Breast epithelium (tissue), 4 donors: ENCODE measurements around the gene PIK3CB. TPM values are rescaled to one million over a fixed set of nuclear protein-coding genes. Genes with fewer than 3 reads are reported as not detected.

ENCODE experiments used
- DNase-seq, 2 donors: peaks; one replicate each; pipeline ENCODE4 v3.0.0-alpha.2; 2019; ENCODE audit warnings: low spot score in 2 of 2
- H3K27ac ChIP-seq, 2 donors: fragments of 200-600 bp; sonication (generic) in 1 of 2; one replicate each; pipeline ENCODE4 v1.5.1; 2016 to 2019; ENCODE audit warnings: mild to moderate bottlenecking in 1 of 2
- H3K27me3 ChIP-seq, 2 donors: fragments of 200-600 bp; sonication (generic) in 1 of 2; one replicate each; pipeline versions ENCODE4 v1.5.1 to v1.6.0; 2017 to 2019; ENCODE audit warnings: control low read depth in 1 of 2, mild to moderate bottlenecking in 1 of 2
- H3K36me3 ChIP-seq: fragments of 200-600 bp; one replicate; pipeline ENCODE4 v1.5.1; 2019
- H3K4me1 ChIP-seq, 2 donors: fragments of 200-600 bp; sonication (generic); one replicate each; pipeline ENCODE4 v1.5.1; 2016 to 2019; ENCODE audit warnings: control low read depth in 1 of 2
- H3K4me3 ChIP-seq, 3 donors: fragments of 200-600 bp; sonication (generic); 1 replicate in 2 of 3; 2 replicates in 1 of 3; pipeline ENCODE4 v1.5.1; 2016 to 2019; ENCODE audit warnings: mild to moderate bottlenecking in 3 of 3, moderate library complexity in 2 of 3
- H3K9me3 ChIP-seq, 2 donors: fragments of 200-600 bp; sonication (generic) in 1 of 2; one replicate each; pipeline ENCODE4 v1.5.1; 2016 to 2019; ENCODE audit warnings: control low read depth in 1 of 2
- CTCF ChIP-seq, 3 donors: fragments of 450-650 bp; IDR thresholded peaks; one replicate each; pipeline ENCODE4 v1.5.1; 2016 to 2017; ENCODE audit warnings: antibody characterized with exemption in 3 of 3, mild to moderate bottlenecking in 3 of 3, moderate library complexity in 3 of 3
- POLR2A ChIP-seq: fragments of 450-650 bp; IDR thresholded peaks from one replicate; pipeline ENCODE4 v1.6.1; 2016; ENCODE audit warnings: antibody characterized with exemption, mild to moderate bottlenecking, moderate library complexity
- POLR2AphosphoS5 ChIP-seq, 3 donors: sonication (generic); formaldehyde crosslinking; IDR thresholded peaks; one replicate each; pipeline ENCODE4 v1.6.1; 2017; ENCODE audit warnings: antibody characterized with exemption in 3 of 3
- intact Hi-C: fragments of 100-400 bp; cut with DNase I; formaldehyde crosslinking; loops from one replicate; pipeline ENCODE4 v1.15.1; 2023; ENCODE audit warnings: low total_unique reads
- total RNA-seq, 3 donors: library from RNA; depleted of rRNA; stranded (reverse); fragments of >200 nt; gene quantifications; one replicate each; pipeline ENCODE4 v1.1.0, GENCODE V29; 2016

Gene PIK3CB
- total RNA-seq, 3 donors from 2014 or later, result 30.5 to 46.2 (median 31.7) TPM

- no peak overlapping the region for H3K27ac ChIP-seq
- intact Hi-C loops, result no loop called here
- no peak for DNase-seq
- no peaks in the 10 kb centered on the region for H3K9me3 ChIP-seq
- no peaks in the 10 kb centered on the region for H3K36me3 ChIP-seq
- H3K27me3 ChIP-seq, result no peaks in the 10 kb centered on the region
- H3K4me3 ChIP-seq, result no peak overlapping the region
- TF ChIP-seq POLR2A, result no peak
- TF ChIP-seq CTCF (IDR thresholded peaks at IDR 0.05), result no peak
- no peak for TF ChIP-seq POLR2AphosphoS5 (IDR thresholded peaks at IDR 0.05)
- H3K4me1 ChIP-seq, result no peaks in the 10 kb centered on the region
These were observed 22.1 kb upstream of the PIK3CB start for GRCh38 chr3:138856799-138857198.

- Histone ChIP-seq H3K27ac (no peak overlapping the region), H3K4me3 (no peak overlapping the region), H3K4me1 (no peaks in the 10 kb centered on the region), H3K27me3 (no peaks in the 10 kb centered on the region), H3K36me3 (no peaks in the 10 kb centered on the region), H3K9me3 (no peaks in the 10 kb centered on the region)
- TF ChIP-seq POLR2A (no peak), POLR2AphosphoS5 (IDR thresholded peaks at IDR 0.05) (no peak), CTCF (IDR thresholded peaks at IDR 0.05) (no peak)
- intact Hi-C loops, result no loop called here
- no peak for DNase-seq
These were observed 20.2 kb upstream of the PIK3CB start for GRCh38 chr3:138854940-138855339.

- no peaks in the 10 kb centered on the region for H3K9me3 ChIP-seq
- intact Hi-C loops, result no loop called here
- H3K27ac ChIP-seq, result no peak overlapping the region
- no peaks in the 10 kb centered on the region for H3K4me1 ChIP-seq
- no peaks in the 10 kb centered on the region for H3K36me3 ChIP-seq
- H3K4me3 ChIP-seq, result no peak overlapping the region
- no peak for DNase-seq
- no peak for TF ChIP-seq POLR2A
- no peak for TF ChIP-seq CTCF (IDR thresholded peaks at IDR 0.05)
- TF ChIP-seq POLR2AphosphoS5 (IDR thresholded peaks at IDR 0.05), result no peak
- H3K27me3 ChIP-seq, result no peaks in the 10 kb centered on the region
These were observed 19.5 kb upstream of the PIK3CB start for GRCh38 chr3:138854204-138854603.

- H3K4me1 ChIP-seq, result no peaks in the 10 kb centered on the region
These were observed 15.4 kb upstream of the PIK3CB start for GRCh38 chr3:138850151-138850550.

More at GRCh38 chr3:138850151-138850550, 15.4 kb upstream of the PIK3CB start:
- intact Hi-C loops, result no loop called here
- TF ChIP-seq CTCF (IDR thresholded peaks at IDR 0.05) (no peak), POLR2A (no peak), POLR2AphosphoS5 (IDR thresholded peaks at IDR 0.05) (no peak)
- Histone ChIP-seq H3K36me3 (no peaks in the 10 kb centered on the region), H3K9me3 (no peaks in the 10 kb centered on the region), H3K4me3 (no peak overlapping the region), H3K27me3 (no peaks in the 10 kb centered on the region), H3K27ac (no peak overlapping the region)
- DNase-seq, result no peak
